ELR (cell line): ENCODE measurements around the gene RBL1.
A peak's percentile ranks its signal among the peaks of the same experiment; 100 is the strongest.

ENCODE experiments used
- DNase-seq: peaks from one replicate; pipeline ENCODE4 v3.0.0-alpha.2; 2015; ENCODE audit warnings: low read depth

The RBL1 gene

DNA sequence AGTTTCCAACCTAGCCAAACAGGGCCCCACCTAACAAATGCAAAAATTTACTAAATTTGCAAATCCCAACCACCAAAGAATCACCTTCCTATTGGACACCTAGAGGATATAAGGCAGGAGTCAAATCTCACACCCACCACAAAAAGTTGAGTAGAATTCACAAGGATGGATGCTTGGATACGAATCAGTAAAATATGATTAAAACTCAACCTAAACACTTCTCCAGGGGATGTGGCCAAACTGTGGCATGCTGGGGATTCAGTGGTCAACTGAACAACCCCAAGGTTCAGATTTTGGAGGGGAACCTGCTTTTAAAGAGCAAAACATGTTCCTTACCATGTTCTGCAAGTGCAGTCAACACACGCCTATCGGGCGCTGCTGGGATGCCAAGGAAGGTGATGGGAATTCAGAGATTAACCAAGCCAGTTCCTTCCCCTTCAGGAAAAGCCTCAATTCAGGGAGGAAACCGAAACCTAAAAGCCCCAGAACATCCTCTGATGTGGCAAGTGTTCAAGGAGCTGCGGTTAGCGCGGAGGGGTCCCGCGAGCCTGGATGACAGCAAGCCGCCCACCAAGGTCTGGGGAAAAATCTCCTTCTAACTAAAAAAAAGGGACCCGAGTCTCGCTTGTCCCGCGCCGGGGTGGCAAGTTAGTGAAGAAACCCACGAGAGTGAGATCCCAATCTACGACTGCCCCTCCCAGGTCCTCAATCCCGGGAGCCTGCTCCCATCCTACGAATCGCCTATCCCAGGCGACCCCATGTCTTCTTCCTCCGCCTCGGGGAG, 145.2 kb downstream of the RBL1 start:
- peak; percentile 82 for DNase-seq
